ENCODE data around the gene FILIP1. TPM values are rescaled to one million over a fixed set of nuclear protein-coding genes. Genes with fewer than 3 reads are reported as not detected.

The FILIP1 gene
- total RNA-seq, 6 experiments from 2014 or later: 0.09 to 0.24 (median 0.12) TPM

DNA sequence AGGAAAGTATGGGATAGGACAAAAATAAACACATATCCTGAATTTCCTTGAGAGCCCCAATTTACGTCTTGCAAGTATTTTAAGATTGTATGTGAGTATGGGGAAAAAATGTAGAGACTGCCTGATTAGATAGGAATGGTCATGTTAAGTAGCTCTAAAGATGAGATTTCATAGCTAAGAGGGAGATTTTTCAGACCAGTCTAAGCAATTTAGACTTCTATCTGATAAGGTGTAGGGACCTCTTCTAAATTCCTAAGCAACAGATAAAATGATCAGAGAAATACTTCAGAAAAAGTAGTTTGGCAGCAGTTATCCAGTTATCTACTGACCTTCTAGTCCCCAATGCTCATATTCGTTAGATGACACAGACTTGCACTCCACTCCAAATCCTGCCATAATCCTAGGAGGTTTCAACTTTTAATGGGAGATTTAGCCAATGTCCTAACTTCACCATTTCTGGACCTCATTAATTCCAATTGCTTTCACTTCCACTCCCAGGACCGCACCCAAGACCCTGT is 90.0 kb downstream of the FILIP1 start:
- Mint-ChIP-seq H3K36me3 (ENCODE audit: low read depth) (no peaks in the 10 kb centered on the region), H3K27ac (peak overlapping the region; percentile 8; the same call in 1 of the 2 replicates), H3K27me3 (ENCODE audit: insufficient read depth) (peaks cover 1% of the 10 kb centered on the region; the same call in 1 of the 2 replicates), H3K4me3 (no peak overlapping the region), H3K4me1 (ENCODE audit: low read depth) (peaks cover 40% of the 10 kb centered on the region), H3K9me3 (no peaks in the 10 kb centered on the region)
- TF ChIP-seq, protein P1, sequence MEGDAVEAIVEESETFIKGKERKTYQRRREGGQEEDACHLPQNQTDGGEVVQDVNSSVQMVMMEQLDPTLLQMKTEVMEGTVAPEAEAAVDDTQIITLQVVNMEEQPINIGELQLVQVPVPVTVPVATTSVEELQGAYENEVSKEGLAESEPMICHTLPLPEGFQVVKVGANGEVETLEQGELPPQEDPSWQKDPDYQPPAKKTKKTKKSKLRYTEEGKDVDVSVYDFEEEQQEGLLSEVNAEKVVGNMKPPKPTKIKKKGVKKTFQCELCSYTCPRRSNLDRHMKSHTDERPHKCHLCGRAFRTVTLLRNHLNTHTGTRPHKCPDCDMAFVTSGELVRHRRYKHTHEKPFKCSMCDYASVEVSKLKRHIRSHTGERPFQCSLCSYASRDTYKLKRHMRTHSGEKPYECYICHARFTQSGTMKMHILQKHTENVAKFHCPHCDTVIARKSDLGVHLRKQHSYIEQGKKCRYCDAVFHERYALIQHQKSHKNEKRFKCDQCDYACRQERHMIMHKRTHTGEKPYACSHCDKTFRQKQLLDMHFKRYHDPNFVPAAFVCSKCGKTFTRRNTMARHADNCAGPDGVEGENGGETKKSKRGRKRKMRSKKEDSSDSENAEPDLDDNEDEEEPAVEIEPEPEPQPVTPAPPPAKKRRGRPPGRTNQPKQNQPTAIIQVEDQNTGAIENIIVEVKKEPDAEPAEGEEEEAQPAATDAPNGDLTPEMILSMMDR (IDR thresholded peaks at IDR 0.05): no peak
- no peak for DNase-seq

DNA sequence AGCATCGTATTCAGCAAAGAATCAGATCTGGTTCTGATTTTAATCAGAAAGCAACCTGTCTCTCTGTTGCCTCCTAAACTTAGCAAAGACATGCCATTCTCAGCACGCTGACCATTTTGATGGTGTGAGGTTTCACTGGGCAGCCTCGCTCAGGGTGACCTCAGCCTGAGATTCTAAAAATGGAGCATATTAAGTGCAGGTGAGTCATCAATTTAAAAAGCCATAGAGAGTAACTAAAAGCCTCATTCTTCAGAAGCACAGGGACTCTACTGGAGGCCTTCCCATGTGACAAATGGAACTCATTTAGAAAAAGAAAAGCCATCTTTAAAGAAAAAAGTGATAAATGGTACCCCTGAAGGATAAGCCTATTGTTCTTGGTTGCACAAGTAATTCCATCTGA is 91.3 kb downstream of the FILIP1 start:
- H3K27ac Mint-ChIP-seq: peak overlapping the region; percentile 38; the same call in 1 of the 2 replicates
- peak; percentile 84 for DNase-seq
- H3K27me3 Mint-ChIP-seq (ENCODE audit: insufficient read depth): peaks cover 1% of the 10 kb centered on the region; the same call in 1 of the 2 replicates

DNA sequence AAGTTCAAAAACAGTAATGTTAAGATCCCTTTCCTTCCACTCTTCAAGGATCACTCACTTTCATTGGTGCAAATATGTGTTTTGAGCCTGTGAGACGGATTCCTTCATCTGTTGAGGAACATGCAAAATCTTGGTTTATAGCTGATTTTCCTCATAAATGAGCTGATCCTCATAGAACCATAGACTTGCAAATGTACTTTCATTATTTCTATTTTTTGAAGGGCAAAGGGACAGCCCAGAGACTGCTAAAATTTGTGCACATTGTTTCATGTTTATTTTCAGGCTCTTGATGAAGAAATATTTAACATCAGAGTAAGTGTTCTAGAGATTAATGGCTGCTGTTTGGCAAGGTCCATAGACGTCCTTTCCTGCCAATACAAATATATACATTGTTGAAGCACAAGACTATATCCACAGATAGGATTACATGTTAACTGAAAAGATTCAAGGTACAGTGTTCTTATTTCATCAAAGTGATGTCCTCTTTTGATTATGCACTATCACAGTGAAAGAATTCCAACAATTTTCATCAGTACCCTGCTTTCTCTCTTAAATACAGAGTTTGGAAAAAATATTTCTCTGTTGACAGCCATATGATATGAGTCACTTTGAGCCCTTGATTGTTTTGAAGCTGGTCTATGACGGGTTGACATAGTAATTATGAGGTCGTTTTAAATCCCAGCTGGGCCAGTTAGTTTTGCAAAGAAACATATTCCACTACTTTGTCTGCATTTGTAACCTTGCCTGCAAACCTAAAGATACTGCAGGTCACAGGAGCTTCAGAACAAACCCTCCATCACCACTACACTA is 95.7 kb downstream of the FILIP1 start:
- Mint-ChIP-seq H3K36me3 (ENCODE audit: low read depth) (no peaks in the 10 kb centered on the region), H3K9me3 (no peaks in the 10 kb centered on the region), H3K4me1 (ENCODE audit: low read depth) (peaks cover 42% of the 10 kb centered on the region), H3K27ac (no peak overlapping the region), H3K4me3 (no peak overlapping the region), H3K27me3 (ENCODE audit: insufficient read depth) (peaks cover 1% of the 10 kb centered on the region; the same call in 1 of the 2 replicates)
- peak; percentile 18 for DNase-seq
- TF ChIP-seq, protein P1 (IDR thresholded peaks at IDR 0.05): no peak

More for the DNA sequence above, 91.3 kb downstream of the FILIP1 start:
- Mint-ChIP-seq H3K36me3 (ENCODE audit: low read depth) (no peaks in the 10 kb centered on the region), H3K4me3 (peak overlapping the region; percentile 29), H3K4me1 (ENCODE audit: low read depth) (peaks cover 51% of the 10 kb centered on the region), H3K9me3 (no peaks in the 10 kb centered on the region)
- TF ChIP-seq, protein P1 (IDR thresholded peaks at IDR 0.05): no peak

DNA sequence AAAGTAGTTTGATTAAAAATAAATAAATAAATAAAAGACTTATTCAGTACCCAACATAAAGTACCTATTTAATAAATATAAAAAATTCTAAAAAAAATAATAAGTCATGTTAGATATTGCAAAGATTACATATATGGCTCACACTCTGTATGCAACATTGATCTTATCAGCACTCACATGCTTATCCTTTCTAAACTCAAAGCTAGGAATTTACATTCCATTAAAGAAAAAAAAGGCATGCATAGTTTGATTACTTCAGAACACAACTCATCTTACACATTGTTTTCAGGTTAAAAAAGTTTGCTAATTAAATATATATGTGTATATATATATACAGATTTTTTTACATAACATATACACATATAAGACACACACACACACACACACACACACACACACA is 96.4 kb downstream of the FILIP1 start:
- H3K27ac Mint-ChIP-seq: no peak overlapping the region
- H3K27me3 Mint-ChIP-seq (ENCODE audit: insufficient read depth): peaks cover 1% of the 10 kb centered on the region; the same call in 1 of the 2 replicates
- DNase-seq: no peak
- no peaks in the 10 kb centered on the region for H3K36me3 Mint-ChIP-seq (ENCODE audit: low read depth)
- no peak overlapping the region for H3K4me3 Mint-ChIP-seq
- peaks cover 35% of the 10 kb centered on the region for H3K4me1 Mint-ChIP-seq (ENCODE audit: low read depth)
- no peaks in the 10 kb centered on the region for H3K9me3 Mint-ChIP-seq
- TF ChIP-seq, protein P1 (IDR thresholded peaks at IDR 0.05): no peak

DNA sequence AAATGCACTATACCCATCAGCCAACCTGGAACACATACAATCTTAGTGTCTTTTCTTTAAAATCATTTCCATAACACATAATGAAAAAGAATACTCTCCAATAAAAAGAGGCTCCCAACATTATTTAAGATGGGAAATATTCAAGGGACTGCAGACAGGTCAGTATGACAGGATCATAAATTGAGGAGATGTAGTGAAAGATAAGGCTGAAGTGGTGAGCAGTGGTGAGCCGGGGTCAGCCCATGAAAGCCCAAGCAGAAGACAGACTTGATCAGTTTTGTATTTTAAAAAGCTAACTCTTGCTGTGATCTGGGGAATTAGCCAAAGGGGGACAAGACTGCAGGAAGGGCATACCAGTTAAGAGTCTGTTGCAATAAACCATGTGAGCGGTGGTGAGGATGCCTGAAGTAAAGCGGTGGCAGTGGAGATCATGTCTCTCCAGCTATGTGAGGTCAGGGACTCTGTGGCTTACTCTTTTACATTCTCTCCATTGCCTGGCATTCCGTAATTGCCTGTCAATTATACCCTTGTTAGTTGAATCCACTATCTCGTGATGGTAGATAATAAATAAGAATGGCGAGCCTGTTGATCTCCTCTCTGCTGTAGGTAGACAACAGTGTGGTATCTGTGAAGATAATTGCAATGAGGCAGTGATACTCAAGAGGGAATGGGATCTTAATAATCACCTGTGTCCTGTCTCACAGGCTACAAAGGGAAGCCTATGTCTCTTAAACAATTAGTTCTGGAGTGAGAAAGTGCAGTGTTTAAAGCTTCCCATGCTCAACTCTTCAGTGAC is 97.4 kb downstream of the FILIP1 start:
- H3K4me3 Mint-ChIP-seq: no peak overlapping the region
- DNase-seq: peak; percentile 30
- peaks cover 1% of the 10 kb centered on the region; the same call in 1 of the 2 replicates for H3K27me3 Mint-ChIP-seq (ENCODE audit: insufficient read depth)
- no peak overlapping the region for H3K27ac Mint-ChIP-seq
- H3K9me3 Mint-ChIP-seq: no peaks in the 10 kb centered on the region
- peaks cover 25% of the 10 kb centered on the region for H3K4me1 Mint-ChIP-seq (ENCODE audit: low read depth)
- TF ChIP-seq, protein P1 (IDR thresholded peaks at IDR 0.05): no peak
- H3K36me3 Mint-ChIP-seq (ENCODE audit: low read depth): no peaks in the 10 kb centered on the region
